GM23338 (cell line): ENCODE measurements around the gene SOS1. TPM values are rescaled to one million over a fixed set of nuclear protein-coding genes. Genes with fewer than 3 reads are reported as not detected.

Experiments
- ATAC-seq: fragments of 200-7000 bp; cut with Tn5 transposase; 3 replicates; pipeline ENCODE4 v1.9.1; 2020
- DNase-seq: peaks from one replicate; pipeline ENCODE4 v3.0.0-alpha.2; 2015; ENCODE audit warnings: low spot score
- H2AFZ ChIP-seq: fragments of 200-600 bp; sonication (generic); 2 replicates; pipeline ENCODE4 v1.8.0; 2016; ENCODE audit warnings: antibody characterized with exemption, mild to moderate bottlenecking, moderate library complexity
- H3F3A ChIP-seq: fragments of 200-600 bp; sonication (generic); replicated peaks from 2 replicates; pipeline ENCODE4 v1.8.0; 2017; ENCODE audit warnings: antibody characterized with exemption, mixed run types, low read depth
- H3K27ac ChIP-seq: fragments of 200-600 bp; sonication (generic); 2 replicates; pipeline ENCODE4 v1.6.1; 2016; ENCODE audit warnings: low read depth
- H3K27me3 ChIP-seq: fragments of 200-600 bp; sonication (generic); 2 replicates; pipeline ENCODE4 v1.8.0; 2016; ENCODE audit warnings: mild to moderate bottlenecking, mixed run types, moderate library complexity; ENCODE audit not compliant: insufficient read depth
- H3K36me3 ChIP-seq: fragments of 200-600 bp; sonication (generic); 2 replicates; pipeline ENCODE4 v1.8.0; 2016; ENCODE audit warnings: mild to moderate bottlenecking; ENCODE audit not compliant: insufficient read depth
- H3K4me1 ChIP-seq: fragments of 200-600 bp; sonication (generic); 2 replicates; pipeline ENCODE4 v1.8.0; 2016; ENCODE audit warnings: mild to moderate bottlenecking, moderate library complexity; ENCODE audit not compliant: insufficient read depth
- H3K4me2 ChIP-seq: fragments of 200-600 bp; sonication (generic); 2 replicates; pipeline ENCODE4 v1.7.1; 2017; ENCODE audit warnings: mixed run types
- H3K4me3 ChIP-seq: fragments of 200-600 bp; sonication (generic); 2 replicates; pipeline ENCODE4 v1.6.1; 2016; ENCODE audit warnings: mixed run types
- H3K79me2 ChIP-seq: fragments of 200-600 bp; sonication (generic); replicated peaks from 2 replicates; pipeline ENCODE4 v1.8.0; 2017; ENCODE audit warnings: mild to moderate bottlenecking; ENCODE audit not compliant: insufficient read depth
- H3K9me2 ChIP-seq: fragments of 200-600 bp; sonication (generic); 2 replicates; pipeline ENCODE4 v1.8.0; 2017; ENCODE audit not compliant: insufficient read depth
- H4K20me1 ChIP-seq: fragments of 200-600 bp; sonication (generic); replicated peaks from 2 replicates; pipeline ENCODE4 v1.8.0; 2017; ENCODE audit warnings: mild to moderate bottlenecking; ENCODE audit not compliant: insufficient read depth
- H3K27ac Mint-ChIP-seq: 2 replicates; pipeline ENCODE4 v1.8.0; 2020; ENCODE audit warnings: inconsistent platforms, mild to moderate bottlenecking, moderate library complexity, mixed read lengths
- H3K27me3 Mint-ChIP-seq: 3 replicates; pipeline ENCODE4 v1.8.0; 2022; ENCODE audit warnings: low read depth, mild to moderate bottlenecking, moderate library complexity, mixed read lengths, inconsistent platforms; ENCODE audit not compliant: insufficient read depth, poor library complexity
- H3K36me3 Mint-ChIP-seq: 3 replicates; pipeline ENCODE4 v1.8.0; 2021; ENCODE audit warnings: low read depth, mild to moderate bottlenecking, inconsistent platforms, moderate library complexity, mixed read lengths
- H3K4me1 Mint-ChIP-seq: 3 replicates; pipeline ENCODE4 v1.8.0; 2020; ENCODE audit warnings: mild to moderate bottlenecking, inconsistent platforms, mixed read lengths
- H3K4me3 Mint-ChIP-seq: 3 replicates; pipeline ENCODE4 v1.8.0; 2021; ENCODE audit warnings: moderate library complexity, mild to moderate bottlenecking, inconsistent platforms, mixed read lengths
- H3K9me3 Mint-ChIP-seq: 3 replicates; pipeline ENCODE4 v1.8.0; 2020; ENCODE audit warnings: moderate library complexity, mild to moderate bottlenecking, inconsistent platforms, mixed read lengths
- CREB1 ChIP-seq: fragments of 250-450 bp; sonication (Bioruptor Pico); IDR thresholded peaks from 2 replicates; pipeline ENCODE4 v1.5.0; 2020; ENCODE audit warnings: low read depth, mild to moderate bottlenecking, moderate library complexity
- CTCF ChIP-seq, 2 experiments: fragments of 200-600 bp in 1 of 2; sonication (generic) in 1 of 2; conservative IDR thresholded peaks; 2 replicates each; pipeline versions ENCODE4 v1.5.1 to v1.6.1; 2016 to 2017; ENCODE audit warnings: antibody characterized with exemption in 2 of 2, low read depth in 2 of 2, mild to moderate bottlenecking in 2 of 2, moderate library complexity in 1 of 2
- ETS1 ChIP-seq: IDR thresholded peaks from 2 replicates; pipeline ENCODE4 v1.6.1; 2016; ENCODE audit warnings: antibody characterized with exemption
- EZH2phosphoT487 ChIP-seq: fragments of 200-600 bp; sonication (generic); IDR thresholded peaks from one replicate; pipeline ENCODE4 v1.8.1; 2018; ENCODE audit warnings: antibody characterized with exemption; ENCODE audit not compliant: unreplicated experiment
- POLR2AphosphoS5 ChIP-seq: IDR thresholded peaks from 2 replicates; pipeline ENCODE4 v1.6.1; 2016; ENCODE audit warnings: antibody characterized with exemption, low read depth
- REST ChIP-seq: IDR thresholded peaks from one replicate; pipeline ENCODE4 v1.6.1; 2018; ENCODE audit warnings: antibody characterized with exemption; ENCODE audit not compliant: unreplicated experiment
- STAT1 ChIP-seq: IDR thresholded peaks from one replicate; pipeline ENCODE4 v1.6.1; 2016; ENCODE audit warnings: antibody characterized with exemption; ENCODE audit not compliant: unreplicated experiment
- polyA plus RNA-seq: library from polyadenylated mRNA; unstranded; fragments of >200 nt; fragmentation: Nextera tagmentation; extraction: Ambion mirVana; gene quantifications from 2 replicates; pipeline ENCODE4 v1.2.1, GENCODE V29; 2016
- total RNA-seq: library from RNA; depleted of rRNA; stranded (reverse); fragments of >200 nt; shearing (Covaris generic); gene quantifications from 2 replicates; pipeline ENCODE4 v1.2.3, GENCODE V29; 2014

The SOS1 gene
- total and polyA plus RNA-seq, 2 experiments from 2014 or later = 13.4 to 21.9 TPM

GRCh38 chr2:39128919-39129391, 8.1 kb upstream of the SOS1 start:
- H3K4me3 ChIP-seq = no peak overlapping the region
- Mint-ChIP-seq H3K4me3 (no peak overlapping the region), H3K27me3 (peaks cover 2% of the 10 kb centered on the region), H3K4me1 (peaks cover 5% of the 10 kb centered on the region; the same call in 2 of the 3 replicates), H3K9me3 (no peaks in the 10 kb centered on the region; the same call in 2 of the 3 replicates), H3K27ac (no peak overlapping the region), H3K36me3 (no peaks in the 10 kb centered on the region)
- no peak overlapping the region for H3K4me2 ChIP-seq
- no peaks in the 10 kb centered on the region for H3K79me2 ChIP-seq
- H3K4me1 ChIP-seq = peaks cover 7% of the 10 kb centered on the region
- H3F3A ChIP-seq = 0 out of 2 replicates have a peak, but pooled peaks cover 5% of the 10 kb centered on the region
- no peaks in the 10 kb centered on the region for H3K36me3 ChIP-seq
- no peaks in the 10 kb centered on the region for H4K20me1 ChIP-seq
- DNase-seq (no peak), ATAC-seq (no peak)
- H2AFZ ChIP-seq = no peak overlapping the region
- no peak for TF ChIP-seq CTCF (conservative IDR thresholded peaks at IDR 0.05; ENCODE audit: low read depth in 2 of 2)
- TF ChIP-seq STAT1 = no peak
- TF ChIP-seq POLR2AphosphoS5 = no peak
- TF ChIP-seq ETS1 = no peak
- TF ChIP-seq REST = no peak
- no peak for TF ChIP-seq CREB1 (CRISPR knock-in tag)
- H3K27me3 ChIP-seq = no peaks in the 10 kb centered on the region
- peaks cover 5% of the 10 kb centered on the region; the same call in 1 of the 2 replicates for H3K9me2 ChIP-seq
- no peak overlapping the region for H3K27ac ChIP-seq

- no peak overlapping the region for H3K27ac ChIP-seq
- H3K9me3 Mint-ChIP-seq = no peaks in the 10 kb centered on the region; the same call in 2 of the 3 replicates
- no peaks in the 10 kb centered on the region for H4K20me1 ChIP-seq
- DNase-seq (no peak), ATAC-seq (no peak)
- no peaks in the 10 kb centered on the region for H3K36me3 ChIP-seq
- H3K9me2 ChIP-seq = peaks cover 5% of the 10 kb centered on the region; the same call in 1 of the 2 replicates
- peaks cover 15% of the 10 kb centered on the region; the same call in 1 of the 2 replicates for H3F3A ChIP-seq
- 0 out of 2 replicates have a peak, but pooled peaks cover 1% of the 10 kb centered on the region for H3K79me2 ChIP-seq
- no peak overlapping the region for H3K4me3 Mint-ChIP-seq
- H3K4me1 ChIP-seq = peaks cover 14% of the 10 kb centered on the region
- peaks cover 12% of the 10 kb centered on the region for H3K4me1 Mint-ChIP-seq
- no peaks in the 10 kb centered on the region for H3K27me3 ChIP-seq
- H3K27me3 Mint-ChIP-seq = peaks cover 6% of the 10 kb centered on the region
- no peak overlapping the region for H3K4me2 ChIP-seq
- H3K36me3 Mint-ChIP-seq = no peaks in the 10 kb centered on the region
- peak overlapping the region; percentile 88 for H2AFZ ChIP-seq
- H3K27ac Mint-ChIP-seq = no peak overlapping the region
- no peak for TF ChIP-seq EZH2phosphoT487
- H3K4me3 ChIP-seq = no peak overlapping the region
Measured at GRCh38 chr2:39127973-39128372, 7.1 kb upstream of the SOS1 start.
